Measurements from ENCODE around the gene HHAT. TPM values are rescaled to one million over a fixed set of nuclear protein-coding genes. Genes with fewer than 3 reads are reported as not detected.

HHAT gene
- total and polyA plus RNA-seq, 2 of the 4 experiments (the other 2 are of a cell fraction): 1.7 to 2.5 TPM

DNA sequence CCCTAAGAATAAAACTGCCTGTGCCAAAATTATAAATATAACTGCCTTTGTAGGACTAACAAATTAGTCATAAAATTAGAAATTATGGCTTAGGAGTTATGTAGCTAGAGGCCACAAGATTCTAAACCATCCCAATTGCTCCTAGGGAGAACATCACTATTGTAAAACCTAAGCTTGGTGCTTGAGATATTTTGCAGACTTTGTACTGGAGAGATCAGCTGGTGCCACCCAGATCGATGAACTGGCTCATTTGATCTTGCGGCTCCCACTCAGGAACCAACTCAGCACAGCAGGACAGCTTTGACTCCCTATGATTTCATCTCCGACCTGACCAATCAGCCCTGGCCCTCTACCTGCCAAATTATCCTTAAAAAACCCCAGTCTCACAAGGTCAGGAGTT is 30.6 kb downstream of the HHAT start:
- ChIA-PET CTCF (interaction anchor here (2.1 to 2.9 kb wide), 2 partner anchors 29 to 41 kb away, joined by 8 to 16 read pairs; partner anchors contain the start of gene HHAT), POLR2A (ENCODE audit: unreplicated experiment) (no interaction called here)
- intact Hi-C loops (cut with micrococcal nuclease) (no loop called here), dilution Hi-C loops (cut with HindIII; ENCODE audit: low sequenced_read_pairs, unreplicated experiment) (no loop called here), in situ Hi-C loops (cut with MboI; ENCODE audit: low sequenced_read_pairs) (no loop called here)
- no peak overlapping the region for H3K4ac ChIP-seq (ENCODE audit: low read depth, low read length)
- H3K23ac ChIP-seq (ENCODE audit: low read depth, low read length): no peak overlapping the region
- TF ChIP-seq NFE2L2 (IDR thresholded peaks at IDR 0.05; ENCODE audit: low read depth, low read length) (no peak), CEBPB (IDR thresholded peaks at IDR 0.05; ENCODE audit: low read depth, low read length) (no peak), RFX5 (IDR thresholded peaks at IDR 0.05; ENCODE audit: low read depth, low read length) (no peak), BHLHE40 (IDR thresholded peaks at IDR 0.05; ENCODE audit: low read depth, low read length) (no peak), RAD21 (IDR thresholded peaks at IDR 0.05; ENCODE audit: low read length) (no peak), MXI1 (IDR thresholded peaks at IDR 0.05; ENCODE audit: borderline replicate concordance, low read depth, low read length) (no peak), CHD1 (IDR thresholded peaks at IDR 0.05; ENCODE audit: low read depth, low read length) (no peak), POLR2A (IDR thresholded peaks at IDR 0.05; ENCODE audit: low read depth, low read length) (no peak), SMC3 (IDR thresholded peaks at IDR 0.05; ENCODE audit: low read depth, low read length) (no peak), FOS (IDR thresholded peaks at IDR 0.05; ENCODE audit: low read depth, low read length) (no peak), RCOR1 (IDR thresholded peaks at IDR 0.05; ENCODE audit: insufficient replicate concordance, low read length) (no peak), MAFK (IDR thresholded peaks at IDR 0.05; ENCODE audit: low read depth, low read length) (no peak), MAZ (IDR thresholded peaks at IDR 0.05; ENCODE audit: borderline replicate concordance, low read depth, low read length) (no peak)
- TF ChIP-seq, protein P1, sequence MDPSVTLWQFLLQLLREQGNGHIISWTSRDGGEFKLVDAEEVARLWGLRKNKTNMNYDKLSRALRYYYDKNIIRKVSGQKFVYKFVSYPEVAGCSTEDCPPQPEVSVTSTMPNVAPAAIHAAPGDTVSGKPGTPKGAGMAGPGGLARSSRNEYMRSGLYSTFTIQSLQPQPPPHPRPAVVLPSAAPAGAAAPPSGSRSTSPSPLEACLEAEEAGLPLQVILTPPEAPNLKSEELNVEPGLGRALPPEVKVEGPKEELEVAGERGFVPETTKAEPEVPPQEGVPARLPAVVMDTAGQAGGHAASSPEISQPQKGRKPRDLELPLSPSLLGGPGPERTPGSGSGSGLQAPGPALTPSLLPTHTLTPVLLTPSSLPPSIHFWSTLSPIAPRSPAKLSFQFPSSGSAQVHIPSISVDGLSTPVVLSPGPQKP (IDR thresholded peaks at IDR 0.05; ENCODE audit: borderline replicate concordance, low read depth, low read length): no peak
- TF ChIP-seq, protein P2, sequence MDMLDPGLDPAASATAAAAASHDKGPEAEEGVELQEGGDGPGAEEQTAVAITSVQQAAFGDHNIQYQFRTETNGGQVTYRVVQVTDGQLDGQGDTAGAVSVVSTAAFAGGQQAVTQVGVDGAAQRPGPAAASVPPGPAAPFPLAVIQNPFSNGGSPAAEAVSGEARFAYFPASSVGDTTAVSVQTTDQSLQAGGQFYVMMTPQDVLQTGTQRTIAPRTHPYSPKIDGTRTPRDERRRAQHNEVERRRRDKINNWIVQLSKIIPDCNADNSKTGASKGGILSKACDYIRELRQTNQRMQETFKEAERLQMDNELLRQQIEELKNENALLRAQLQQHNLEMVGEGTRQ (IDR thresholded peaks at IDR 0.05; ENCODE audit: low read depth, low read length): no peak
- TF ChIP-seq, protein P3, sequence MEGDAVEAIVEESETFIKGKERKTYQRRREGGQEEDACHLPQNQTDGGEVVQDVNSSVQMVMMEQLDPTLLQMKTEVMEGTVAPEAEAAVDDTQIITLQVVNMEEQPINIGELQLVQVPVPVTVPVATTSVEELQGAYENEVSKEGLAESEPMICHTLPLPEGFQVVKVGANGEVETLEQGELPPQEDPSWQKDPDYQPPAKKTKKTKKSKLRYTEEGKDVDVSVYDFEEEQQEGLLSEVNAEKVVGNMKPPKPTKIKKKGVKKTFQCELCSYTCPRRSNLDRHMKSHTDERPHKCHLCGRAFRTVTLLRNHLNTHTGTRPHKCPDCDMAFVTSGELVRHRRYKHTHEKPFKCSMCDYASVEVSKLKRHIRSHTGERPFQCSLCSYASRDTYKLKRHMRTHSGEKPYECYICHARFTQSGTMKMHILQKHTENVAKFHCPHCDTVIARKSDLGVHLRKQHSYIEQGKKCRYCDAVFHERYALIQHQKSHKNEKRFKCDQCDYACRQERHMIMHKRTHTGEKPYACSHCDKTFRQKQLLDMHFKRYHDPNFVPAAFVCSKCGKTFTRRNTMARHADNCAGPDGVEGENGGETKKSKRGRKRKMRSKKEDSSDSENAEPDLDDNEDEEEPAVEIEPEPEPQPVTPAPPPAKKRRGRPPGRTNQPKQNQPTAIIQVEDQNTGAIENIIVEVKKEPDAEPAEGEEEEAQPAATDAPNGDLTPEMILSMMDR (conservative IDR thresholded peaks at IDR 0.05; ENCODE audit: low read depth, low read length): no peak
- no peaks in the 10 kb centered on the region for H3K9me1 ChIP-seq (ENCODE audit: insufficient read depth, low read length)
- DNase-seq: no peak
- no peak overlapping the region for H2AK9ac ChIP-seq (replicated peaks; ENCODE audit: low read depth, low read length, poor library complexity)
- H2BK15ac ChIP-seq (ENCODE audit: low read depth, low read length): no peak overlapping the region
- H3K4me1 ChIP-seq (ENCODE audit: control insufficient read depth, insufficient read depth, low read length): peaks cover 3% of the 10 kb centered on the region; the same call in 1 of the 2 replicates
- H4K8ac ChIP-seq (ENCODE audit: low read depth in 2 of 2, low read length in 2 of 2): no peak overlapping the region
- H2BK5ac ChIP-seq (ENCODE audit: low read depth, low read length, poor library complexity, severe bottlenecking): no peak overlapping the region
- H2AK5ac ChIP-seq (ENCODE audit: low read depth, low read length): no peak overlapping the region
- no peak overlapping the region for H3K14ac ChIP-seq (replicated peaks; ENCODE audit: low read depth, low read length)
- no peak overlapping the region for H2BK20ac ChIP-seq (ENCODE audit: low read depth, low read length)
- no peak overlapping the region for H3K4me2 ChIP-seq (ENCODE audit: low read depth, low read length)
- no peak overlapping the region for H3K9ac ChIP-seq (ENCODE audit: low read depth, low read length)
- no peak overlapping the region for H3K56ac ChIP-seq (ENCODE audit: extremely low read depth, insufficient read depth, low read length)
- H3K27ac ChIP-seq (ENCODE audit: insufficient read depth, low read length): no peak overlapping the region
- H2AFZ ChIP-seq (replicated peaks; ENCODE audit: low read length, poor library complexity): no peak overlapping the region
- WGBS, 2 experiments (ENCODE audit: extremely low coverage in 2 of 2, insufficient read length in 1 of 2): no CpG with 5 or more reads among the region's 3 CpGs
- no peak overlapping the region for H4K91ac ChIP-seq (ENCODE audit: insufficient read depth, low read depth, low read length)
- H3K27me3 ChIP-seq (ENCODE audit: control insufficient read depth, insufficient read depth, low read length): no peaks in the 10 kb centered on the region; the same call in 1 of the 2 replicates
- no peaks in the 10 kb centered on the region for H3K36me3 ChIP-seq (ENCODE audit: control insufficient read depth, insufficient read depth, low read length)
- no peak overlapping the region for H3K18ac ChIP-seq (ENCODE audit: low read depth, low read length)
- H3K4me3 ChIP-seq (ENCODE audit: insufficient read depth, low read depth, low read length): no peak overlapping the region
- H3K79me1 ChIP-seq (ENCODE audit: low read depth in 1 of 2, low read length in 2 of 2): no peaks in the 10 kb centered on the region
- no peak overlapping the region for H2BK120ac ChIP-seq (ENCODE audit: low read depth, low read length)
- H4K5ac ChIP-seq (ENCODE audit: low read depth, low read length): no peak overlapping the region
- no peaks in the 10 kb centered on the region for H4K20me1 ChIP-seq (ENCODE audit: insufficient read depth, low read length)
- H3K9me3 ChIP-seq (ENCODE audit: control insufficient read depth, insufficient read depth, low read length): no peaks in the 10 kb centered on the region
- BruUV-seq (replicated peaks): no TSS peak
- no peak for ATAC-seq (ENCODE audit: low read depth)
